Measurements from ENCODE around the gene CCDC82.
"Not testable (repeated sequence)": the region's sequence is repeated elsewhere in the genome, so short reads cannot be mapped to it uniquely, and the experiment has no call there.

Gene CCDC82

GRCh38 chr11:96389720-96390487, at the start of gene CCDC82, which contains the start of gene JRKL:
TSS of gene CCDC82 (minus strand) at chr11:96389912. CDS start at chr11:96384747, 5,165 bp downstream.
TSS of gene JRKL (plus strand) at chr11:96390013. CDS start at chr11:96390650, 637 bp downstream.
- Mint-ChIP-seq H3K9me3 (peaks cover 4% of the 10 kb centered on the region), H3K4me3 (peak within 1 kb of the TSS; percentile 98), H3K27ac (peak within 1 kb of the TSS; percentile 91), H3K4me1 (peaks cover 60% of the 10 kb centered on the region), H3K36me3 (ENCODE audit: low read depth) (peaks cover 23% of the 10 kb centered on the region), H3K27me3 (no peaks in the 10 kb centered on the region)
- DNase-seq (peak; percentile 99), ATAC-seq (peak; percentile 91)

- ATAC-seq; H3K4me3 Mint-ChIP-seq; H3K27ac Mint-ChIP-seq; H3K9me3 Mint-ChIP-seq; H3K4me1 Mint-ChIP-seq; H3K36me3 Mint-ChIP-seq (ENCODE audit: low read depth); DNase-seq: not testable (repeated sequence)
- peaks cover 50% of the 10 kb centered on the region for H3K27me3 Mint-ChIP-seq
Observed at GRCh38 chr11:96432654-96433053, 42.9 kb upstream of the CCDC82 start.

GRCh38 chr11:96430668-96431067, 41.0 kb upstream of the CCDC82 start:
- Mint-ChIP-seq H3K4me1 (peaks cover 4% of the 10 kb centered on the region), H3K4me3 (no peak overlapping the region), H3K27me3 (peaks cover 48% of the 10 kb centered on the region), H3K9me3 (no peaks in the 10 kb centered on the region), H3K27ac (no peak overlapping the region), H3K36me3 (ENCODE audit: low read depth) (no peaks in the 10 kb centered on the region)
- ATAC-seq: no peak
- DNase-seq: no peak

- H3K9me3 Mint-ChIP-seq: no peaks in the 10 kb centered on the region
- peak overlapping the region; percentile 1 for H3K27ac Mint-ChIP-seq
- H3K27me3 Mint-ChIP-seq: peaks cover 34% of the 10 kb centered on the region
- H3K4me1 Mint-ChIP-seq: peaks cover 13% of the 10 kb centered on the region
- no peak for DNase-seq
- no peaks in the 10 kb centered on the region for H3K36me3 Mint-ChIP-seq (ENCODE audit: low read depth)
- no peak overlapping the region for H3K4me3 Mint-ChIP-seq
- peak; percentile 75 for ATAC-seq
Observed at GRCh38 chr11:96424693-96425092, 35.0 kb upstream of the CCDC82 start.

- no peaks in the 10 kb centered on the region for H3K4me1 Mint-ChIP-seq
- ATAC-seq (no peak), DNase-seq (no peak)
- no peaks in the 10 kb centered on the region for H3K36me3 Mint-ChIP-seq (ENCODE audit: low read depth)
- no peak overlapping the region for H3K4me3 Mint-ChIP-seq
- no peaks in the 10 kb centered on the region for H3K9me3 Mint-ChIP-seq
- no peak overlapping the region for H3K27ac Mint-ChIP-seq
- peaks cover 15% of the 10 kb centered on the region for H3K27me3 Mint-ChIP-seq
Observed at GRCh38 chr11:96413408-96413807, 23.7 kb upstream of the CCDC82 start.

GRCh38 chr11:96412761-96413381, 23.2 kb upstream of the CCDC82 start:
- no peak for ATAC-seq
- Mint-ChIP-seq H3K36me3 (ENCODE audit: low read depth) (no peaks in the 10 kb centered on the region), H3K4me3 (no peak overlapping the region), H3K4me1 (no peaks in the 10 kb centered on the region), H3K27me3 (peaks cover 15% of the 10 kb centered on the region), H3K9me3 (no peaks in the 10 kb centered on the region), H3K27ac (no peak overlapping the region)
- DNase-seq: no peak

- peak overlapping the region; percentile 57 for H3K4me3 Mint-ChIP-seq
- H3K36me3 Mint-ChIP-seq (ENCODE audit: low read depth); DNase-seq; H3K27ac Mint-ChIP-seq; H3K27me3 Mint-ChIP-seq; H3K9me3 Mint-ChIP-seq; H3K4me1 Mint-ChIP-seq; ATAC-seq: not testable (repeated sequence)
Observed at GRCh38 chr11:96411412-96411811, 21.7 kb upstream of the CCDC82 start.

GRCh38 chr11:96400697-96401096, 11.0 kb upstream of the CCDC82 start:
- Mint-ChIP-seq H3K27me3 (peaks cover 3% of the 10 kb centered on the region), H3K9me3 (no peaks in the 10 kb centered on the region), H3K4me1 (no peaks in the 10 kb centered on the region), H3K36me3 (ENCODE audit: low read depth) (no peaks in the 10 kb centered on the region), H3K27ac (no peak overlapping the region), H3K4me3 (no peak overlapping the region)
- DNase-seq: no peak
- ATAC-seq: no peak

- DNase-seq (no peak), ATAC-seq (no peak)
- Mint-ChIP-seq H3K36me3 (ENCODE audit: low read depth) (no peaks in the 10 kb centered on the region), H3K9me3 (no peaks in the 10 kb centered on the region), H3K27ac (no peak overlapping the region), H3K4me1 (peaks cover 14% of the 10 kb centered on the region), H3K4me3 (no peak overlapping the region), H3K27me3 (no peaks in the 10 kb centered on the region)
Observed at GRCh38 chr11:96397863-96398262, 8.2 kb upstream of the CCDC82 start.

GRCh38 chr11:96396637-96397036, 6.9 kb upstream of the CCDC82 start:
- DNase-seq (no peak), ATAC-seq (no peak)
- H3K36me3 Mint-ChIP-seq (ENCODE audit: low read depth): peaks cover 3% of the 10 kb centered on the region
- no peak overlapping the region for H3K27ac Mint-ChIP-seq
- peaks cover 25% of the 10 kb centered on the region for H3K4me1 Mint-ChIP-seq
- no peaks in the 10 kb centered on the region for H3K9me3 Mint-ChIP-seq
- no peak overlapping the region for H3K4me3 Mint-ChIP-seq
- no peaks in the 10 kb centered on the region for H3K27me3 Mint-ChIP-seq

GRCh38 chr11:96394773-96395172, 5.1 kb upstream of the CCDC82 start:
- peaks cover 41% of the 10 kb centered on the region for H3K4me1 Mint-ChIP-seq
- H3K27ac Mint-ChIP-seq: no peak overlapping the region
- DNase-seq (no peak), ATAC-seq (no peak)
- H3K9me3 Mint-ChIP-seq: peaks cover 4% of the 10 kb centered on the region
- H3K4me3 Mint-ChIP-seq: no peak overlapping the region
- no peaks in the 10 kb centered on the region for H3K27me3 Mint-ChIP-seq
- H3K36me3 Mint-ChIP-seq (ENCODE audit: low read depth): peaks cover 18% of the 10 kb centered on the region

GRCh38 chr11:96393753-96394348, 4.1 kb upstream of the CCDC82 start:
- peaks cover 18% of the 10 kb centered on the region for H3K36me3 Mint-ChIP-seq (ENCODE audit: low read depth)
- H3K4me1 Mint-ChIP-seq: peaks cover 41% of the 10 kb centered on the region
- DNase-seq (no peak), ATAC-seq (no peak)
- no peak overlapping the region for H3K27ac Mint-ChIP-seq
- H3K9me3 Mint-ChIP-seq: peaks cover 4% of the 10 kb centered on the region
- H3K27me3 Mint-ChIP-seq: no peaks in the 10 kb centered on the region
- H3K4me3 Mint-ChIP-seq: no peak overlapping the region

- Mint-ChIP-seq H3K27me3 (no peaks in the 10 kb centered on the region), H3K9me3 (peaks cover 4% of the 10 kb centered on the region), H3K4me3 (peak overlapping the region; percentile 98), H3K27ac (peak overlapping the region; percentile 40), H3K4me1 (peaks cover 59% of the 10 kb centered on the region), H3K36me3 (ENCODE audit: low read depth) (peaks cover 18% of the 10 kb centered on the region)
- ATAC-seq: peak; percentile 6
- no peak for DNase-seq
Observed at GRCh38 chr11:96391698-96392307, 2.1 kb upstream of the CCDC82 start.

GRCh38 chr11:96390488-96390792, 728 bp upstream of the CCDC82 start:
- ATAC-seq: no peak
- H3K36me3 Mint-ChIP-seq (ENCODE audit: low read depth): peaks cover 20% of the 10 kb centered on the region
- no peak for DNase-seq
- peaks cover 61% of the 10 kb centered on the region for H3K4me1 Mint-ChIP-seq
- no peaks in the 10 kb centered on the region for H3K27me3 Mint-ChIP-seq
- peaks cover 4% of the 10 kb centered on the region for H3K9me3 Mint-ChIP-seq
- peak overlapping the region; percentile 91 for H3K27ac Mint-ChIP-seq
- H3K4me3 Mint-ChIP-seq: peak overlapping the region; percentile 98
